ENCODE measurements around the gene ARSD.
A peak's percentile ranks its signal among the peaks of the same experiment; 100 is the strongest.
"Not testable (repeated sequence)": the region's sequence is repeated elsewhere in the genome, so short reads cannot be mapped to it uniquely, and the experiment has no call there.

ARSD gene

DNA sequence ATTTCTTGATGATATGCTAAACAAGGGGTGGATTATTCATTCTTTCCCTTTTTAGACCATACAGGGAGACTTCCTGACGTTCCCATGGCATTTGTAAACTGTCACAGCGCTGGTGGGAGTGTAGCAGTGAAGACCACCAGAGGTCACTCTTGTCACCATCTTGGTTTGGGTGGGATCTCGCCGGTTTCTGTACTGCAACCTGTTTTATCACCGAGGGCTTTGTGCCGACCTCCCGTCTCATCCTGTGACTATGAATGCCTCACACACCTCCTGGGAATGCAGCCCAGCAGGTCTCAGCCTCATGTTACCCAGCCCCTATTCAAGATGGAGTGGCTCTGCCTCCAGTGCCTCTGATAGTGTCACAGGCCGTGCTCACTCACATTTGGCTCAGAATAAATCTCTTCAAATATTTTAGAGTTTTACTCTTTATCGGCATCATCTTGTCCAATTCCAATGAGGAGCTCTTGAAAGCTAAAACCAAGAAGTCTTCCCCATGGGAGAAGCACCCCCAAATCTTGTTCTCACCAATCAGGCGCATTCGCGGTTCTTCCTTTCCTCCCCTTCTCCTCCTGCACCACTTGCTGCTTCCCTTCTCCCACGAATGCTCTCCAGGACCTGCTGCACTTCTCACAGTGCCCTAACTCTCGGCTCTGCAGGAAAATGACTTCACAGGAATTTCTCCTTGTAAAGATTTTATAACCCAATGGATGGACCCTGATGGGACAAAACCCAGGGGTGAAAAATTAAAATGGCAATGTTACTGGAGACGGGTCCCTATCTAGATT, 39.2 kb downstream of the ARSD start:
- peaks cover 13% of the 10 kb centered on the region for H3K36me3 Mint-ChIP-seq (ENCODE audit: low read depth)
- H3K9me3 Mint-ChIP-seq, result not testable (repeated sequence)

DNA sequence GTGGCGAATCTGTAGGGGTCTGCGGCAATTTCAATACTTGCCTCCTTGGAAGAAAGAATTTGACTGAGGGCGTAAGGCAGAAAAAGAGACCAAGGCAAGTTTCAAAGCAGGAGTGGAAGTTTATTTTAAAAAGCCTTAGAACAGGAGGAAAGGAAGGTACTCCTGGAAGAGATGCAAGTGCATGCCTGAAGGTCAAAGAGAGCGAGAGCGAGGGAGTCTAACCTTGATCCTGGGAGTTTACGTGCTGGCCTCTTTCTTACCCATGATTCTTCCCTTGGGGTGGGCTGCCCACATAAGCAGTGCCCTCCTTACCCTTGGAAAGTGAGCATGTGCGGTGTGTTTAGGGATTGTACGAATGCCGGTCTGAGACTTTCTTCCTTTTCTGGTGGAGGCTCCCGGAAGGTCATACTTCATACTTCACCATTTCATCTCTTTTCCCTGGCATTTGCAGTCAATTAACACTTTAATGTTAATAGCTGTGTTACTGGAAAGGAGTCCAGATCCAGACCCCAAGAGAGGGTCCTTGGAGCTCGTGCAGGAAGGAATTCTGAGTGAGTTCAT, 40.0 kb downstream of the ARSD start:
- Mint-ChIP-seq H3K36me3 (ENCODE audit: low read depth) (peaks cover 18% of the 10 kb centered on the region), H3K9me3 (no peaks in the 10 kb centered on the region), H3K4me1 (peaks cover 43% of the 10 kb centered on the region), H3K4me3 (peak overlapping the region; percentile 42 to 83 (median 70)), H3K27me3 (ENCODE audit: low read depth) (no peaks in the 10 kb centered on the region), H3K27ac (peak overlapping the region; percentile 73 to 87 (median 79))
- TF ChIP-seq CTCF (IDR thresholded peaks at IDR 0.05; ENCODE audit: unreplicated experiment in 3 of 3), result no peak

More for the DNA sequence above, 39.2 kb downstream of the ARSD start:
- peak overlapping the region; percentile 73 to 87 (median 79) for H3K27ac Mint-ChIP-seq
- peak; percentile 51 to 64 (median 58) for TF ChIP-seq CTCF (IDR thresholded peaks at IDR 0.05; ENCODE audit: unreplicated experiment in 3 of 3)
- H3K4me1 Mint-ChIP-seq, result peaks cover 51% of the 10 kb centered on the region
- H3K27me3 Mint-ChIP-seq (ENCODE audit: low read depth), result not testable (repeated sequence)
- peak overlapping the region; percentile 42 to 83 (median 70) for H3K4me3 Mint-ChIP-seq

GRCh38 chrX:2888309-2888708, 40.8 kb downstream of the ARSD start:
- Mint-ChIP-seq H3K4me1 (peaks cover 43% of the 10 kb centered on the region), H3K27ac (peak overlapping the region; percentile 73 to 87 (median 79))

GRCh38 chrX:2883770-2884169, 45.4 kb downstream of the ARSD start:
- TF ChIP-seq CTCF (IDR thresholded peaks at IDR 0.05; ENCODE audit: unreplicated experiment in 3 of 3), result no peak
- Mint-ChIP-seq H3K4me3 (no peak overlapping the region), H3K27ac (no peak overlapping the region), H3K9me3 (no peaks in the 10 kb centered on the region), H3K27me3 (ENCODE audit: low read depth) (no peaks in the 10 kb centered on the region), H3K36me3 (ENCODE audit: low read depth) (peaks cover 48% of the 10 kb centered on the region), H3K4me1 (peaks cover 14% of the 10 kb centered on the region)

More at GRCh38 chrX:2888309-2888708, 40.8 kb downstream of the ARSD start:
- H3K9me3 Mint-ChIP-seq, result no peaks in the 10 kb centered on the region
- TF ChIP-seq CTCF (IDR thresholded peaks at IDR 0.05; ENCODE audit: unreplicated experiment in 3 of 3), result no peak
- H3K27me3 Mint-ChIP-seq (ENCODE audit: low read depth), result no peaks in the 10 kb centered on the region
- no peak overlapping the region for H3K4me3 Mint-ChIP-seq
- H3K36me3 Mint-ChIP-seq (ENCODE audit: low read depth), result peaks cover 24% of the 10 kb centered on the region

- Mint-ChIP-seq H3K4me1 (no peaks in the 10 kb centered on the region), H3K27me3 (ENCODE audit: low read depth) (no peaks in the 10 kb centered on the region), H3K36me3 (ENCODE audit: low read depth) (peaks cover 77% of the 10 kb centered on the region), H3K4me3 (no peak overlapping the region), H3K27ac (no peak overlapping the region), H3K9me3 (peaks cover 6% of the 10 kb centered on the region)
- no peak for TF ChIP-seq CTCF (IDR thresholded peaks at IDR 0.05; ENCODE audit: unreplicated experiment in 3 of 3)
These were observed 49.5 kb downstream of the ARSD start for GRCh38 chrX:2879670-2880069.

Data from nephron (organoid).